ENCODE results near the gene ZCCHC18.

Gene ZCCHC18

DNA sequence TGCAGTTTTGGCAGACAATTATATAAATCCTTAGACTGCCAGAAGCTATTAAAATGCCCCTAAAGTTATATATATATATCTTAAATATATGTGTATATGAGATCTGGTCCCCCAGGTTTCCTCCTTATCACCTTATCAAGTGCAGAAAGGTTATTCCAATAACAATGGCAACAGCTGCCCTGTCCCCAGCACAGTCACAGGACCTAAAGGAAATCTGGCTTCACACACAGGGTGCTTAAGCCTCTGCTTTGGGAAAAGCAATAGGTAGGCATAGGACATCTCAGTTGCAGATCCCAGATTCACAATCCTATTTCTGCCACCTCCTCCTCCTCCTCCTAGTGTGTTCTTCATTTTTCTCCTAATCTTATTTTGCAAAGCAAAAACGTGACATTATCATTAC lies 38.7 kb downstream of the ZCCHC18 start:
- no peak for TF ChIP-seq POLR2AphosphoS5 (IDR thresholded peaks at IDR 0.05; ENCODE audit: low read depth)
- TF ChIP-seq, protein P1, sequence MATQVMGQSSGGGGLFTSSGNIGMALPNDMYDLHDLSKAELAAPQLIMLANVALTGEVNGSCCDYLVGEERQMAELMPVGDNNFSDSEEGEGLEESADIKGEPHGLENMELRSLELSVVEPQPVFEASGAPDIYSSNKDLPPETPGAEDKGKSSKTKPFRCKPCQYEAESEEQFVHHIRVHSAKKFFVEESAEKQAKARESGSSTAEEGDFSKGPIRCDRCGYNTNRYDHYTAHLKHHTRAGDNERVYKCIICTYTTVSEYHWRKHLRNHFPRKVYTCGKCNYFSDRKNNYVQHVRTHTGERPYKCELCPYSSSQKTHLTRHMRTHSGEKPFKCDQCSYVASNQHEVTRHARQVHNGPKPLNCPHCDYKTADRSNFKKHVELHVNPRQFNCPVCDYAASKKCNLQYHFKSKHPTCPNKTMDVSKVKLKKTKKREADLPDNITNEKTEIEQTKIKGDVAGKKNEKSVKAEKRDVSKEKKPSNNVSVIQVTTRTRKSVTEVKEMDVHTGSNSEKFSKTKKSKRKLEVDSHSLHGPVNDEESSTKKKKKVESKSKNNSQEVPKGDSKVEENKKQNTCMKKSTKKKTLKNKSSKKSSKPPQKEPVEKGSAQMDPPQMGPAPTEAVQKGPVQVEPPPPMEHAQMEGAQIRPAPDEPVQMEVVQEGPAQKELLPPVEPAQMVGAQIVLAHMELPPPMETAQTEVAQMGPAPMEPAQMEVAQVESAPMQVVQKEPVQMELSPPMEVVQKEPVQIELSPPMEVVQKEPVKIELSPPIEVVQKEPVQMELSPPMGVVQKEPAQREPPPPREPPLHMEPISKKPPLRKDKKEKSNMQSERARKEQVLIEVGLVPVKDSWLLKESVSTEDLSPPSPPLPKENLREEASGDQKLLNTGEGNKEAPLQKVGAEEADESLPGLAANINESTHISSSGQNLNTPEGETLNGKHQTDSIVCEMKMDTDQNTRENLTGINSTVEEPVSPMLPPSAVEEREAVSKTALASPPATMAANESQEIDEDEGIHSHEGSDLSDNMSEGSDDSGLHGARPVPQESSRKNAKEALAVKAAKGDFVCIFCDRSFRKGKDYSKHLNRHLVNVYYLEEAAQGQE (IDR thresholded peaks at IDR 0.05; ENCODE audit: insufficient replicate concordance, low read depth) = no peak
- TF ChIP-seq, protein P2, sequence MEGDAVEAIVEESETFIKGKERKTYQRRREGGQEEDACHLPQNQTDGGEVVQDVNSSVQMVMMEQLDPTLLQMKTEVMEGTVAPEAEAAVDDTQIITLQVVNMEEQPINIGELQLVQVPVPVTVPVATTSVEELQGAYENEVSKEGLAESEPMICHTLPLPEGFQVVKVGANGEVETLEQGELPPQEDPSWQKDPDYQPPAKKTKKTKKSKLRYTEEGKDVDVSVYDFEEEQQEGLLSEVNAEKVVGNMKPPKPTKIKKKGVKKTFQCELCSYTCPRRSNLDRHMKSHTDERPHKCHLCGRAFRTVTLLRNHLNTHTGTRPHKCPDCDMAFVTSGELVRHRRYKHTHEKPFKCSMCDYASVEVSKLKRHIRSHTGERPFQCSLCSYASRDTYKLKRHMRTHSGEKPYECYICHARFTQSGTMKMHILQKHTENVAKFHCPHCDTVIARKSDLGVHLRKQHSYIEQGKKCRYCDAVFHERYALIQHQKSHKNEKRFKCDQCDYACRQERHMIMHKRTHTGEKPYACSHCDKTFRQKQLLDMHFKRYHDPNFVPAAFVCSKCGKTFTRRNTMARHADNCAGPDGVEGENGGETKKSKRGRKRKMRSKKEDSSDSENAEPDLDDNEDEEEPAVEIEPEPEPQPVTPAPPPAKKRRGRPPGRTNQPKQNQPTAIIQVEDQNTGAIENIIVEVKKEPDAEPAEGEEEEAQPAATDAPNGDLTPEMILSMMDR (IDR thresholded peaks at IDR 0.05; ENCODE audit: insufficient read depth, low read length) = no peak
- TF ChIP-seq SPI1 (IDR thresholded peaks at IDR 0.05; ENCODE audit: borderline replicate concordance, low read depth) = no peak
- no peak for TF ChIP-seq GABPA (IDR thresholded peaks at IDR 0.05; ENCODE audit: low read depth)
- H3K27me3 ChIP-seq (ENCODE audit: insufficient read depth, poor library complexity, severe bottlenecking) = no peaks in the 10 kb centered on the region
- H3K27ac ChIP-seq (replicated peaks) = no peak overlapping the region

DNA sequence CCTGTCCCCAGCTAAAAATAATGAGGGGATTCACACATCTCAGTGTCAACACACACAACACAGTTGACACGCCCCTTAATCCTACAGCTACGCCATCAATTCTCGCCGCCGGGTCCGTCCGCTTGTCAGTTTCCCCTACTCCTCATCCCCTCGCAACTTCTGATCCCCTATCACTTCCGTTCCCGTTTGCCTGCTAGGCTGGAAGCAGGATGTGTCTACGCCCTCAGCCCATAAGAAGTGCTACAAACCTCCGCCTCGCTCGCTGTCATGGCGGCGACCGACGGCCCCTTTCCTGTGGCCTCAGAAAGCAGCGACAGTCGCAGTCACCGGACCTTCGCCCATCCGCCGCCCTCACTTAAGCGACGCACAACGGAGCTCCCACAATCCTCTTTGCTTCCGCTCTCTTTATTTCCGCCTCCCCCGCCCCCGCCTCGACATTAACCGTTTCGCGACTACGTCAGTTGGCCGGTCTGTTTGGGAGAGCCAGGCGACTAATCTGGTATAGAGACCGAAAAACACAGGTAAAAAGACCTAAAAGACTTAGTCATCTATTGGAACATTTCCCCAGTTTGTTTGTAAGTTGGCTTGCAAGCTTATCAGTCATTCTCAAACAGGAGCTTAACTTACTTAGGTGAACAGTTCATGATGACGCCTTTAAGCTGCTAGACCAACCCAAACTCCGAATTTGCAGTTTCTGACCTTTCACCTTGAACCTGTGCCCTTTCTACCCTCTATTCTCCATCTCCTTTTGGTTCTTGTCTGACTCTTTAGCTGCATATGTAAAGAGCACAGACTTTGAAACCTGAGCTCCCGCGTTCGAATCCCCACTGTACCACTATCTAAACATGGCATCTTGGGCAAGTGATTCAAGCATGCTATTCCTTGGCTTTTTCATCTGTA lies 44.6 kb downstream of the ZCCHC18 start, which contains the start of gene SLC25A53:
Gene SLC25A53, minus strand, starts transcription at position 380 of the 900 bp plus-strand sequence. CDS start 51,752 bp downstream, outside the sequence.
- Histone ChIP-seq H3K27ac (replicated peaks) (peak within 1 kb of the TSS; percentile 90), H3K4me3 (replicated peaks; ENCODE audit: insufficient read depth, low read length) (peak within 1 kb of the TSS; percentile 61), H3K27me3 (ENCODE audit: insufficient read depth, poor library complexity, severe bottlenecking) (no peaks in the 10 kb centered on the region)
- no peak for TF ChIP-seq SPI1 (IDR thresholded peaks at IDR 0.05; ENCODE audit: borderline replicate concordance, low read depth)
- TF ChIP-seq POLR2AphosphoS5 (IDR thresholded peaks at IDR 0.05; ENCODE audit: low read depth) = peak; percentile 32; the same call in 1 of the 2 replicates
- peak; percentile 89 for TF ChIP-seq GABPA (IDR thresholded peaks at IDR 0.05; ENCODE audit: low read depth)
- TF ChIP-seq, protein P1 (IDR thresholded peaks at IDR 0.05; ENCODE audit: insufficient replicate concordance, low read depth) = peak; percentile 10
- TF ChIP-seq, protein P2 (IDR thresholded peaks at IDR 0.05; ENCODE audit: insufficient read depth, low read length) = no peak
- peak; percentile 61 to 76 for DNase-seq (ENCODE audit: low read depth in 1 of 2, low spot score in 1 of 2)

More for the DNA sequence above, 38.7 kb downstream of the ZCCHC18 start:
- no peak overlapping the region for H3K4me3 ChIP-seq (replicated peaks; ENCODE audit: insufficient read depth, low read length)
- DNase-seq (ENCODE audit: low read depth in 1 of 2, low spot score in 1 of 2) = no peak
